Activated T-cell treated with anti-CD3 and anti-CD28 coated beads, Interleukin-2, amount 50 U/mL, for 1 hour (primary cell): Measurements from ENCODE around the gene PARVB.

Experiments used
- DNase-seq: peaks from one replicate; pipeline ENCODE4 v3.0.0-alpha.2; 2020

PARVB gene

GRCh38 chr22:44205516-44206329, 181.6 kb downstream of the PARVB start:
- no peak for DNase-seq

GRCh38 chr22:44206330-44206645, 182.2 kb downstream of the PARVB start:
- no peak for DNase-seq

- no peak for DNase-seq
Measured at GRCh38 chr22:44206696-44207095, 182.6 kb downstream of the PARVB start.

GRCh38 chr22:44207173-44207980, 183.3 kb downstream of the PARVB start:
- DNase-seq, result no peak

- no peak for DNase-seq
Measured at GRCh38 chr22:44207981-44208317, 183.8 kb downstream of the PARVB start.

- DNase-seq, result no peak
Measured at GRCh38 chr22:44209343-44209742, 185.2 kb downstream of the PARVB start.

GRCh38 chr22:44210722-44211121, 186.6 kb downstream of the PARVB start:
- DNase-seq, result no peak

- no peak for DNase-seq
Measured at GRCh38 chr22:44211256-44211945, 187.3 kb downstream of the PARVB start.

GRCh38 chr22:44211946-44212930, 188.1 kb downstream of the PARVB start:
- no peak for DNase-seq

- DNase-seq, result no peak
Measured at GRCh38 chr22:44212936-44213335, 188.8 kb downstream of the PARVB start.

GRCh38 chr22:44213489-44214043, 189.5 kb downstream of the PARVB start:
- no peak for DNase-seq

GRCh38 chr22:44214187-44214586, 190.1 kb downstream of the PARVB start:
- DNase-seq, result no peak

- DNase-seq, result no peak
Measured at GRCh38 chr22:44214764-44215163, 190.7 kb downstream of the PARVB start.

- no peak for DNase-seq
Measured at GRCh38 chr22:44215287-44215686, 191.2 kb downstream of the PARVB start.

GRCh38 chr22:44217346-44217745, 193.2 kb downstream of the PARVB start:
- DNase-seq, result no peak

GRCh38 chr22:44218071-44218470, 194.0 kb downstream of the PARVB start:
- no peak for DNase-seq

- no peak for DNase-seq
Measured at GRCh38 chr22:44219101-44219870, 195.2 kb downstream of the PARVB start.

- no peak for DNase-seq
Measured at GRCh38 chr22:44220727-44221680, 196.9 kb downstream of the PARVB start.

- DNase-seq, result no peak
Measured at GRCh38 chr22:44221710-44222475, 197.8 kb downstream of the PARVB start.
